HepG2 (cell line): Measurements from ENCODE around the gene ADAR. TPM values are rescaled to one million over a fixed set of nuclear protein-coding genes. Genes with fewer than 3 reads are reported as not detected.

Experiments used
- ARNTL ChIP-seq: sonication (generic); formaldehyde crosslinking; IDR thresholded peaks from 2 replicates; pipeline ENCODE4 v1.4.0; 2020; ENCODE audit warnings: mild to moderate bottlenecking, missing genetic modification reagents
- CEBPB ChIP-seq: IDR thresholded peaks from 2 replicates; pipeline ENCODE4 v1.6.1; 2011; ENCODE audit warnings: low read depth, low read length, improper control_type of control experiment, borderline replicate concordance
- CHD4 ChIP-seq: fragments of 200-600 bp; sonication (generic); IDR thresholded peaks from 2 replicates; pipeline ENCODE4 v1.7.0; 2017; ENCODE audit warnings: mild to moderate bottlenecking, low read length, borderline replicate concordance
- FOXC1 ChIP-seq: sonication (generic); formaldehyde crosslinking; IDR thresholded peaks from 2 replicates; pipeline ENCODE4 v1.8.0; 2022; ENCODE audit warnings: mild to moderate bottlenecking, missing genetic modification reagents, borderline replicate concordance
- HDAC1 ChIP-seq: sonication (generic); formaldehyde crosslinking; IDR thresholded peaks from 2 replicates; pipeline ENCODE4 v1.5.1; 2020; ENCODE audit warnings: mild to moderate bottlenecking, missing genetic modification reagents
- KLF15 ChIP-seq: sonication (generic); formaldehyde crosslinking; IDR thresholded peaks from 2 replicates; pipeline ENCODE4 v1.8.1; 2023; ENCODE audit warnings: borderline replicate concordance, mild to moderate bottlenecking, inconsistent platforms, missing genetic modification reagents, mixed read lengths
- KMT2B ChIP-seq: IDR thresholded peaks from 2 replicates; pipeline ENCODE4 v1.6.1; 2016; ENCODE audit warnings: missing genetic modification reagents, missing compliant biosample characterization
- MEIS1 ChIP-seq: sonication (generic); formaldehyde crosslinking; IDR thresholded peaks from 2 replicates; pipeline ENCODE4 v1.9.0; 2021; ENCODE audit warnings: mild to moderate bottlenecking, missing genetic modification reagents, moderate library complexity, borderline replicate concordance
- MIXL1 ChIP-seq: IDR thresholded peaks from 2 replicates; pipeline ENCODE4 v1.6.1; 2016
- PHF8 ChIP-seq: sonication (generic); formaldehyde crosslinking; IDR thresholded peaks from 2 replicates; pipeline ENCODE4 v1.5.0; 2020; ENCODE audit warnings: missing genetic modification reagents
- RNF219 ChIP-seq: sonication (generic); formaldehyde crosslinking; IDR thresholded peaks from 2 replicates; pipeline ENCODE4 v1.5.0; 2020; ENCODE audit warnings: mild to moderate bottlenecking, missing genetic modification reagents
- ZFP36L2 ChIP-seq: sonication (generic); formaldehyde crosslinking; IDR thresholded peaks from 2 replicates; pipeline ENCODE4 v1.4.0; 2020; ENCODE audit warnings: missing genetic modification reagents
- ZHX1 ChIP-seq: sonication (generic); formaldehyde crosslinking; IDR thresholded peaks from 2 replicates; pipeline ENCODE4 v1.8.1; 2022; ENCODE audit warnings: low read depth, mild to moderate bottlenecking, missing genetic modification reagents
- ZMAT3 ChIP-seq: sonication (generic); formaldehyde crosslinking; conservative IDR thresholded peaks from 2 replicates; pipeline ENCODE4 v1.7.0; 2021; ENCODE audit warnings: missing genetic modification reagents
- ZNF275 ChIP-seq: sonication (generic); formaldehyde crosslinking; IDR thresholded peaks from 2 replicates; pipeline ENCODE4 v1.8.0; 2022; ENCODE audit warnings: missing genetic modification reagents, mild to moderate bottlenecking, inconsistent platforms, borderline replicate concordance
- ZNF329 ChIP-seq: sonication (generic); formaldehyde crosslinking; IDR thresholded peaks from 2 replicates; pipeline ENCODE4 v1.9.0; 2021; ENCODE audit warnings: low read depth, mild to moderate bottlenecking, missing genetic modification reagents
- ZNF337 ChIP-seq: sonication (generic); formaldehyde crosslinking; IDR thresholded peaks from 2 replicates; pipeline ENCODE4 v1.5.1; 2020; ENCODE audit warnings: missing genetic modification reagents, low read depth, mild to moderate bottlenecking, borderline replicate concordance
- ZNF44 ChIP-seq: sonication (generic); formaldehyde crosslinking; IDR thresholded peaks from 2 replicates; pipeline ENCODE4 v1.5.1; 2020; ENCODE audit warnings: mild to moderate bottlenecking, missing genetic modification reagents
- ZNF556 ChIP-seq: sonication (generic); formaldehyde crosslinking; IDR thresholded peaks from 2 replicates; pipeline ENCODE4 v1.4.0; 2020; ENCODE audit warnings: mild to moderate bottlenecking, missing genetic modification reagents, borderline replicate concordance
- ZNF75D ChIP-seq: sonication (generic); formaldehyde crosslinking; IDR thresholded peaks from 2 replicates; pipeline ENCODE4 v1.8.1; 2023; ENCODE audit warnings: missing genetic modification reagents, mild to moderate bottlenecking, borderline replicate concordance
- polyA plus RNA-seq, 8 experiments: library from polyadenylated mRNA; depleted of rRNA in 3 of 8; stranded (reverse) in 7 of 8; unstranded in 1 of 8; fragments of >200 nt; fragmentation: Illumina TruSeq in 4 of 8; extraction: Trizol in 4 of 8; gene quantifications; 2 replicates each; pipeline versions ENCODE4 v1.2.1 to v1.2.3, GENCODE V29; 2011 to 2016; ENCODE audit warnings: low read depth in 4 of 8, missing spikeins in 1 of 8, mixed read lengths in 1 of 8; ENCODE audit not compliant: insufficient read depth in 1 of 8
- total RNA-seq, 5 experiments: library from RNA; depleted of rRNA; stranded (reverse); fragments of >200 nt; fragmentation: Illumina TruSeq; extraction: Trizol; gene quantifications; 2 replicates each; pipeline ENCODE4 v1.2.3, GENCODE V29; 2016; ENCODE audit warnings: low read depth in 1 of 5

ADAR gene
- total and polyA plus RNA-seq, 2 of the 13 experiments (the other 11 are each of a cell fraction or from before 2014, with no cell fraction given), result 70.8 to 86.2 TPM

- TF ChIP-seq RNF219 (CRISPR knock-in tag), result peak; percentile 99
- peak; percentile 65; the same call in 1 of the 2 replicates for TF ChIP-seq ZNF44 (CRISPR knock-in tag)
- peak; percentile 99 for TF ChIP-seq ZMAT3 (CRISPR knock-in tag)
- peak; percentile 90 for TF ChIP-seq ZNF329 (CRISPR knock-in tag)
- no peak for TF ChIP-seq CEBPB
- TF ChIP-seq ZNF275, result peak; percentile 99
- TF ChIP-seq ZHX1 (CRISPR knock-in tag), result peak; percentile 88
- TF ChIP-seq ZNF75D (CRISPR knock-in tag), result peak; percentile 96; the same call in 1 of the 2 replicates
- peak; percentile 58; the same call in 1 of the 2 replicates for TF ChIP-seq ZFP36L2 (CRISPR knock-in tag)
- peak; percentile 80 for TF ChIP-seq MIXL1
- no peak for TF ChIP-seq ZNF337
- peak; percentile 99 for TF ChIP-seq ARNTL (CRISPR knock-in tag)
- TF ChIP-seq HDAC1, result no peak; the same call in none of the 2 replicates
- TF ChIP-seq KMT2B (CRISPR knock-in tag), result peak; percentile 90; the same call in 1 of the 2 replicates
- peak; percentile 88 for TF ChIP-seq ZNF556 (CRISPR knock-in tag)
- peak; percentile 70 for TF ChIP-seq PHF8 (CRISPR knock-in tag)
- TF ChIP-seq MEIS1 (CRISPR knock-in tag), result peak; percentile 91
- TF ChIP-seq CHD4, result peak; percentile 94; the same call in 1 of the 2 replicates
- TF ChIP-seq KLF15 (CRISPR knock-in tag), result peak; percentile 97
- TF ChIP-seq FOXC1 (CRISPR knock-in tag), result peak; percentile 100
Observed at GRCh38 chr1:154558720-154559465, 49.1 kb downstream of the ADAR start (continued).
